GM18511 (cell line): ENCODE measurements around the gene MALSU1.

Experiments
- ATAC-seq: cut with Tn5 transposase; IDR thresholded peaks from one replicate; pipeline ENCODE4 v1.9.1; 2021; ENCODE audit warnings: mild to moderate bottlenecking, moderate library complexity; ENCODE audit not compliant: unreplicated experiment

MALSU1 gene

DNA sequence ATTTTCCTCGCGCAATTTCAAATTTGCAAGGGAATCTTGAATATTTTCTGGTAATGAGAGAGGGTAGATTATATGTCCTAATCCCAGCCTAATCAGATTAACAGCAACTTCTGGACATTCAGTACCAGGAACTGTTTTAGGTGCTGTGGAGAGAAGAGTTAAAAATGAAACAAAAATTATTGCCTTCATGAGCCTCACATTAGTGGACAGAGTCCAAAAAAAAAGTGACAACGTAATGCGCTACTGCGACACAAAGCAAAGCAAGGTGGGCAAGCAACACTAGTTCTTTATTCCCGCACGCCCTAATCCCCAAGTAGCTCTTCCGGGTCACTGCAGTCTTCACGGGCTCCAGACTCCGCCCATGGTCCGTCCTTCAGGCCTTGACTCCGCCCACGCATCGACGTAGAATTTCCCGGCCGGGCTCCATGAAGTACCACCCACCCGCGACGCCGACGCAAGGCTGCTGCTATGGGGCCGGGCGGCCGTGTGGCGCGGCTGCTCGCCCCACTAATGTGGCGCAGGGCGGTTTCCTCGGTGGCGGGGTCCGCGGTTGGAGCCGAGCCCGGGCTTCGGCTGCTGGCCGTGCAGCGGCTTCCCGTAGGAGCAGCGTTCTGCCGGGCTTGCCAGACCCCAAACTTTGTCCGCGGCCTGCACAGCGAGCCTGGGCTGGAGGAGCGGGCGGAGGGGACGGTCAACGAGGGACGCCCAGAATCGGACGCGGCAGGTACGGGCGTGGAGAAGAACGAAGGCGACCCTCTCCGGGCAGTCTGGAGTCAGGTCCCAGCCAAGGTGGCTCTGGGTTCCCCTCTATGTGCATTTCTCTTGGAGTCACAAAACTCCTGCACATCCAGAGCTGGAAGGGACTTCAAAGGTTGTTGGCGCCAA is at the start of gene MALSU1:
Gene MALSU1, plus strand, starts transcription at position 455 of the 885 bp plus-strand sequence. Its CDS starts 14 bp downstream, at position 469.
- peak; percentile 99 for ATAC-seq

DNA sequence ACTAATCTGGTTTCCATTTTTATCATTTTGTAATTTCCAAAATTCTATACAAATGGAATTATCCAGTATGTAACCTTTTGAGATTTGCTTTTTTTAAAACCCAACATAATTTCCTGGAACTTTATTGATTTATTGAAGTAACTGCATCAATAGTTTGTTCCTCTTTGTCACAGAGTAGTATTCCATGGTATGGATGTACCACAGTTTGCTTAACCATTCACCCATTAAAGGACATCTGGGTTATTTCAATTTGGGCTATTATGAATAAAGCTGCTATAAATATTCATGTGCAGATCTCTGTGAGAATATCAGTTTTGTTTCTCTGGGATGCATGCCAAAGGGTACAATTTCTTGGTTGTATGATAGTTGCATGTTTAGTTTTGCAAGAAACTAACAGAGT is 49.7 kb upstream of the MALSU1 start:
- ATAC-seq = no peak

DNA sequence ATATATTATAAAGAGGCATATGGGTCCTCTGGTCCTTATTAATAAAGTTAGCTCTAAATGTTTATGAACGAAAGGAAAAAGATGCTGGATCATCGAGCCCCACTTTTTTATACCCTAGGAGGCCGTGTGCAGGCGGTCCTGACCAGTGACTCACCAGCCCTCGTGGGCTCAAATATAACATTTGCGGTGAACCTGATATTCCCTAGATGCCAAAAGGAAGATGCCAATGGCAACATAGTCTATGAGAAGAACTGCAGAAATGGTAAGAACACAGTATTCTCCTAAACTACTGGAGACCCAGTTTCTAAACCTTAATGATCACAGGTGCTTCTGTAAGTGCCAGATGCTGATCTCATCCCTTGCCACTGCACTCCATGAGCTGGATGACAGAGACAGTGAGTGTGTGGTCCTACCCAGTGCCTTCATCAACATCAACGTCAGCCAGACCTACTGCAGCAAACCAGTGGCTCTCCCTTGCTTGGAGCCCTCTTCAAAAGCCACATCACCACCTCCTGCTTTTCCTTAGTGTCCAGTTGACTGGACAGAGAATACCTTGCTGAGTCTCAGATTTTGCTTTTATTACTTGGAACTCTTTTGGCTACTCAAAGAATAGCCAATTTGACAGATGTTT is 45.0 kb upstream of the MALSU1 start:
- ATAC-seq = no peak

GRCh38 chr7:23256731-23257130 is 42.4 kb upstream of the MALSU1 start:
- ATAC-seq = no peak

- ATAC-seq = no peak
These were observed 38.8 kb upstream of the MALSU1 start for GRCh38 chr7:23260371-23260770.

DNA sequence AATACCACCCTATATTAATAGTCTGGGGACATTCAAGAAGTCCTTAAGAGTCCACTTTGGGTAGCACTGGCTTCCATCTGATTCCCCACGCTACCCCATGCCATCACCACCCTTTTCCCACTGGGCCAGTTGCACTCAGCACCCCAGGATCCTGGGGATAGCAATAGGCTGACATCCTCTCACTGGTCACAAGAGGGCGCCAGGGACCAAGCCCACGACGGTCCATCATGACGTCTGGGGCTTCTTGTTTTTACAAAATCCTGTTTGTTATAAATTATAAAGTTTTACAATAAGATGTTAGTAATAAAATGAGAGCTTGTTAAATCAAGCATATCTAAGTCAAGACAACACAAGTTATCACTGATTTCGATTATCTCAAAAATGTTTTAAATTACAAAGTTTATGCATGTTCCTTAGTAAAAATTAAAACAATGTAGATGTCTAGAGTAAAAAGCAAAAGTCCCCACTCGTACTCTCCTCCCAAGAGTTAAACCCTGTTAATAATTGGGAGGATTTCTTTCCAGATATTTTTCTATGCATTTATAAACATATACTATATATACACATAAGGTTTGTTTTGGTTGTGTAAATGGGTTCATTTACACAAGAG is 37.2 kb upstream of the MALSU1 start:
- ATAC-seq = no peak

- ATAC-seq = no peak
These were observed 34.2 kb upstream of the MALSU1 start for GRCh38 chr7:23264916-23265458.

GRCh38 chr7:23266918-23267317 is 32.2 kb upstream of the MALSU1 start:
- no peak for ATAC-seq

DNA sequence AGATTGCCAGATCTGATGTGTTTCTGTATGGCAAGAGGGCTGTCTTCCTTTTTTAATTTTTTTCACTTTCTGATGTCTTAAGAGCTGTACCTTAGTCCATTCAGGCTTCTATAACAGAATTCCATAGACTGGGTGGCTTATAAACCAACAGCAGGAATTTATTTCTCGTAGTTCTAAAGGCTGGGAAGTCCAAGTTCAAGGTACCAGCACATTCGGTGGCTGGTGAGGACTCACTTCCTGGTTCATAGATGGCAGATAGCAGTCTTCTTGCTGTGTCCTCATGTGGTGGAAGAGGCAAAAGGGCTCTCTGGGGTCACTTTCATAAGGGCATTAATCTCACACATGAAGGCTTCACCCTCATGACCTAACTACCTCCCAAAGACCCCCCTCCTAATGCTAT is 31.8 kb upstream of the MALSU1 start:
- ATAC-seq = no peak

- no peak for ATAC-seq
These were observed 31.0 kb upstream of the MALSU1 start for GRCh38 chr7:23268167-23268566.

DNA sequence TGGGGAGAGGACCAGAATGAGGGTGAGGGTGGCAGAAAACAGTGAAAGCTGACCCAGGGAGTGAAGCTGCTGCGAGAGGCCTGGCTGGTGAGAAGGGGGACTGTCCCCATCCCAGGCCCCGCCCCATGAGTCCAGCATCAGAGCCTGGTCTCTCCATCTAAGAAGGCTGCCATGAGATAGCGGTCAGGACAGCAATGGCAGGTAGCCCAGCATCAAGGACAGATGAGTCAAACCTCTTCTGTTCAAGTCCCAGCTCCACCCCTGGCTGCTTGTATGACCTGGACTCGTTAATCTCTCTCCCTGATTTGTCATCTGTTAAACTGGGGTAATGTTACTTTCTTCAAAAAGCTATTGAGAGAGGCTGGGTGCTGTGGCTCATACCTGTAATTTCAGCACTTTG is 30.4 kb upstream of the MALSU1 start:
- no peak for ATAC-seq

- no peak for ATAC-seq
These were observed 26.9 kb upstream of the MALSU1 start for GRCh38 chr7:23272275-23272674.

DNA sequence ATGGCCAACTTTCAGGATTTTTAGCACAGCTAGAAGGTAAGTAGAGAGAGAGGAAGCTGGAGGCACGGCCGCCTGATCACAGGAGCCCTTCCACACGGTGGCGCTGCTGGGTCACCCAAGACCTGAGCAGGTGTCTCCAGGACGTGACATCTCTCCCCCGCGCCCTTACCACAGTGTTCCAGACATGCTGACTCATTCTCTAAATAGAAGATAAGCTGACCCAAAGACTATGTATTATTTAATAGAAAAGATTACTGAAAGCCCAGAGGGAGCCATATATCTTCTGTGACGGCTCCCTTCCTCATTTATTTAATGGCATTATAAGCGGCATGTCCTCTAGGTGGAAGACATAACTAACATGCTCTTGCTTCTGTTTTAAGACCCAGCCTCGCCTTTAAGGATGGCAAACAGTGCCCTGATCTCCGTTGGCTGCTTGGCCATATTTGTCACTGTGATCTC is 26.0 kb upstream of the MALSU1 start:
- ATAC-seq = peak; percentile 99

DNA sequence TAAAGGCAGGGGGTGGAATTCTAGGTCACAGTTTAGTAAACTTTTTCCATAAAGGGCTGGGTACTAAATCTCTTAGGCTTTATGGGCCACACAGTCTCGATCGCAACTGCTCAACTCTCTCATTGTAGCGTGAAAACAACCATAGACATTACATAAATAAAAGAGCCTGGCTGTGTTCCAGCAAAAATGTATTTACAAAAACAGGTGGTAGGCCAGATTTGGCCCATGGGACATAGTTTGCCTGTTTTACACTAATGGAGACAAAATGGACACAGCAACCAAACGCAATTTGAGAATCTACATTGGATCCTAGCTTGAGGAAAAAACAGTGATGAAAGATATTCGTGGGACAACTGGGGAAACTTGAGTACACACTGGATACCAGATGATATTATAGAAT is 23.2 kb upstream of the MALSU1 start:
- ATAC-seq = no peak

GRCh38 chr7:23276376-23276775 is 22.8 kb upstream of the MALSU1 start:
- no peak for ATAC-seq

DNA sequence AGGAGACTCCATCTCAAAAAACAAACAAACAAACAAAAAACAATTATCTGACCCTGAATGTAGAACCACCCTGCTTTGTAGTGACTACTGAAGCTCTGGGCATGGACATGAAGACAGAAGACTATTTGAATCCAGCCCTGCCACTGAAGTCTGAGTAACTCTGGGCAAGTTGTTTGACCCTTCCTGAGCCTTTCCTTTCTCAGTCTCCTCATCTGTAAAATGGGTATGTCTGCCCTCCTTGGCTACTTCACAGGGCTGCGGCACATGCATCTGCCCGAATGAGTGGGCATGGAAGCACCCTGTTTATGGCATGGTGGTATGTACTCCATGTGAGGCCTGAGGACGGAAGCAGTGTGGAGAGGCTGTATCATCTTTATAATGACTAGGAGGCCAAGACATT is 22.2 kb upstream of the MALSU1 start:
- no peak for ATAC-seq

DNA sequence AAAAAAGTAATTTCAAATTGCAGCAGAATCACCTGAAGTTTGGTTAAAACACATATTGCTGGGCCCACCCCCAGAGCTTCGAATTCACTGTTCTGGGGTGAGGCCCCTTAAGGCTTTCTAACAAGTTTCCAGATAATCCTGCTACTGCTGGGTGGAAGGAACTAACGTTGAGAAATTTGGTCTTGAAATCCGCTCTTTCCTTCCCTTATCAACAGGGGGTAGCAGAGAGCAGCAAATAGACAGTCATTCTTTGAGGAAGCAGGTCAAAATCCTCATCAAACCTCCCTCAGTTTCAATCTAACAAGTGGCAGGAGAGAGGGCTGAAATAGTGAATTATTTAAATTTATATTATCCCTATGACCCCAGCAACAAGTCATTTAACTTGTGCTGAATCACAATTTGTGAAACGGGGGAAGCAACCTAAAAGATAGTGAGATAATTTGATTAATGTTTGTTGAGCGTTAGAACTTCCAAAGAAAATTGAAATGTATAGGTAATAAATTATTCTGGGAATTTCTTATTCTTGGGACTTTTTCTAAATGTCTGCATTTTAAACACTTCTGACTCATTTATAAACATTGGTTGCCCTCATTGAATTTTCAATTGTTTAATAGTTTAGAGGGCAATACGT is 21.7 kb upstream of the MALSU1 start:
- no peak for ATAC-seq

GRCh38 chr7:23279819-23280525 is 19.2 kb upstream of the MALSU1 start:
- ATAC-seq = no peak

DNA sequence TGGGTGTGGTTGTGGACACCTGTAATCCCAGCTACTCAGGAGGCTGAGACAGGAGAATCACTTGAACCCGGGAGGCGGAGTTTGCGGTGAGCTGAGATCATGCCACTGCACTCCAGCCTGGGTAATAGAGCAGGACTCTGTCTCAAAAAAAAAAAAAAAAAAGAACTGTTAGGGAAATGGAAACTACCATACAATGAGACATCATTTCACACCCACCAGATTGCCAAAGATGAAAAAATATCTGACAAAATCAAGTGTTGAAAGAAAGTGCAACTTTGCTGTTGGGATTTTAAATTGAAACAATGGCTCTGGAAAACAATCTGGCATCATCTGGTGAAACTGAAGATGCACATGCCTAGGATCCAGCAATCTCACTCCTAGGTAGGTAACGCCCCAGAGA is 16.1 kb upstream of the MALSU1 start:
- no peak for ATAC-seq

- no peak for ATAC-seq
These were observed 14.3 kb upstream of the MALSU1 start for GRCh38 chr7:23284871-23285270.
